Measurements from ENCODE around the gene CTDP1. TPM values are rescaled to one million over a fixed set of nuclear protein-coding genes. Genes with fewer than 3 reads are reported as not detected.

CTDP1 gene
- total and polyA plus RNA-seq, 2 experiments from 2014 or later, result 23.3 to 30.2 TPM

- Histone ChIP-seq H3K36me3 (no peaks in the 10 kb centered on the region), H3K4me3 (no peak overlapping the region), H3K27ac (peak overlapping the region; percentile 51), H3K4me1 (ENCODE audit: low read depth) (peaks cover 15% of the 10 kb centered on the region), H3K9me3 (ENCODE audit: low read depth) (no peaks in the 10 kb centered on the region), H3K27me3 (no peaks in the 10 kb centered on the region)
- TF ChIP-seq CTCF (IDR thresholded peaks at IDR 0.05; ENCODE audit: low read depth, low read length), result no peak
- DNase-seq (ENCODE audit: low read depth in 1 of 2, low spot score in 1 of 2), result no peak
These were observed 2.4 kb upstream of the CTDP1 start for GRCh38 chr18:79677221-79677620.

- DNase-seq (ENCODE audit: low read depth in 1 of 2, low spot score in 1 of 2), result no peak
- Histone ChIP-seq H3K36me3 (no peaks in the 10 kb centered on the region), H3K4me1 (ENCODE audit: low read depth) (peaks cover 15% of the 10 kb centered on the region), H3K4me3 (no peak overlapping the region), H3K27ac (peak overlapping the region; percentile 51), H3K27me3 (no peaks in the 10 kb centered on the region), H3K9me3 (ENCODE audit: low read depth) (no peaks in the 10 kb centered on the region)
- no peak for TF ChIP-seq CTCF (IDR thresholded peaks at IDR 0.05; ENCODE audit: low read depth, low read length)
These were observed 1.8 kb upstream of the CTDP1 start for GRCh38 chr18:79677840-79678239.

GRCh38 chr18:79678665-79679551, 695 bp upstream of the CTDP1 start:
- peak; percentile 99 for DNase-seq (ENCODE audit: low read depth in 1 of 2, low spot score in 1 of 2)
- no peak for TF ChIP-seq CTCF (IDR thresholded peaks at IDR 0.05; ENCODE audit: low read depth, low read length)
- Histone ChIP-seq H3K4me1 (ENCODE audit: low read depth) (peaks cover 18% of the 10 kb centered on the region), H3K27me3 (no peaks in the 10 kb centered on the region), H3K4me3 (peak overlapping the region; percentile 70), H3K27ac (peak overlapping the region; percentile 98), H3K9me3 (ENCODE audit: low read depth) (no peaks in the 10 kb centered on the region), H3K36me3 (no peaks in the 10 kb centered on the region)

- peak; percentile 50 to 58 for DNase-seq (ENCODE audit: low read depth in 1 of 2, low spot score in 1 of 2)
- no peaks in the 10 kb centered on the region for H3K27me3 ChIP-seq
- no peaks in the 10 kb centered on the region for H3K36me3 ChIP-seq
- peak overlapping the region; percentile 98 for H3K27ac ChIP-seq
- TF ChIP-seq CTCF (IDR thresholded peaks at IDR 0.05; ENCODE audit: low read depth, low read length), result no peak
- peak overlapping the region; percentile 70 for H3K4me3 ChIP-seq
- H3K4me1 ChIP-seq (ENCODE audit: low read depth), result peaks cover 25% of the 10 kb centered on the region
- no peaks in the 10 kb centered on the region for H3K9me3 ChIP-seq (ENCODE audit: low read depth)
These were observed 687 bp downstream of the CTDP1 start for GRCh38 chr18:79680100-79680879.

- Histone ChIP-seq H3K9me3 (ENCODE audit: low read depth) (no peaks in the 10 kb centered on the region), H3K4me3 (peak overlapping the region; percentile 70), H3K27me3 (no peaks in the 10 kb centered on the region), H3K4me1 (ENCODE audit: low read depth) (peaks cover 25% of the 10 kb centered on the region), H3K27ac (no peak overlapping the region), H3K36me3 (no peaks in the 10 kb centered on the region)
- DNase-seq (ENCODE audit: low read depth in 1 of 2, low spot score in 1 of 2), result no peak
- TF ChIP-seq CTCF (IDR thresholded peaks at IDR 0.05; ENCODE audit: low read depth, low read length), result no peak
These were observed 1.3 kb downstream of the CTDP1 start for GRCh38 chr18:79680891-79681339.
